SK-N-MC (cell line): ENCODE measurements around the gene LIN28B.

ENCODE experiments used
- FOXP2 ChIP-seq: optimal IDR thresholded peaks from 2 replicates; pipeline ENCODE3; 2011; ENCODE audit warnings: mild to moderate bottlenecking, moderate library complexity; ENCODE audit not compliant: insufficient read depth; ENCODE audit errors: extremely low read length, control extremely low read depth
- POLR2AphosphoS5 ChIP-seq: IDR thresholded peaks from 2 replicates; pipeline ENCODE4 v1.6.1; 2012; ENCODE audit warnings: mild to moderate bottlenecking, low read depth, low read length, borderline replicate concordance

DNA sequence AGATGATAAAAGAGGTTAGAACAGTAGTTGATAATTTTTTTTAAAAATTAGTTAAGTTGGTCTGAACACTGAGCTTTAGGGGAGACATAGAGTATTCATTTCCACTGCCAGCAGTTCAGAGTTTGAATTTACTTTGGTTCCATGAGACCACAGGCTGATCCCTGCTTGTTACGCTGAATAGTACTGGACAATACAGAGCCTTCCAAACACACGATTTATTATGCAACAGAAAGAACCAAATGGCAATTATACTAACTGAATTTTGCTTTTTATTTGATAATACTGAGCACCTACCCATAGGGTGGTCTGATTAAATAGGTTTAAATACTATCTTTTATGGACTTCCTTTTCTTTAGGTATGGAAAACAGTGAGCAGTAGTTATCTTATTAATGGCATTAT is 111.5 kb downstream of the LIN28B start:
- TF ChIP-seq FOXP2 = no peak
- TF ChIP-seq POLR2AphosphoS5 = no peak
